Astrocyte of the hippocampus (primary cell): Measurements from ENCODE around the gene ABHD13.

Experiments
- DNase-seq: peaks from one replicate; pipeline ENCODE4 v3.0.0; 2011; ENCODE audit warnings: low read depth, low spot score

The ABHD13 gene

GRCh38 chr13:108283110-108283509 is 64.9 kb downstream of the ABHD13 start:
- DNase-seq, result peak; percentile 16
